Liver (tissue), 9 donors: ENCODE results near the gene TMEM245. TPM values are rescaled to one million over a fixed set of nuclear protein-coding genes. Genes with fewer than 3 reads are reported as not detected.

ENCODE experiments used
- DNase-seq: peaks from one replicate; pipeline ENCODE4 v3.0.0-alpha.2; 2017; ENCODE audit warnings: low spot score
- H3K27ac ChIP-seq, 2 donors: one replicate each; pipeline ENCODE4 v1.7.0; 2013; ENCODE audit warnings: inconsistent platforms in 2 of 2, low read length in 2 of 2, control low read depth in 1 of 2, low read depth in 1 of 2, mild to moderate bottlenecking in 1 of 2
- H3K27me3 ChIP-seq, 4 donors: one replicate each; pipeline versions ENCODE4 v1.6.1 to v1.7.0; 2013; ENCODE audit warnings: low read length in 3 of 4, inconsistent platforms in 1 of 4, mild to moderate bottlenecking in 1 of 4, moderate library complexity in 1 of 4; ENCODE audit not compliant: control insufficient read depth in 4 of 4, insufficient read depth in 4 of 4
- H3K36me3 ChIP-seq, 4 donors: one replicate each; pipeline versions ENCODE4 v1.6.1 to v1.7.0; 2013; ENCODE audit warnings: low read length in 3 of 4, mild to moderate bottlenecking in 3 of 4, low read depth in 1 of 4, moderate library complexity in 1 of 4; ENCODE audit not compliant: control insufficient read depth in 4 of 4, insufficient read depth in 3 of 4
- H3K4me1 ChIP-seq, 4 donors: one replicate each; pipeline versions ENCODE4 v1.6.1 to v1.7.0; 2013; ENCODE audit warnings: low read length in 3 of 4, mild to moderate bottlenecking in 3 of 4, moderate library complexity in 1 of 4; ENCODE audit not compliant: control insufficient read depth in 4 of 4, insufficient read depth in 4 of 4
- H3K4me3 ChIP-seq, 3 donors: one replicate each; pipeline versions ENCODE4 v1.6.1 to v1.7.0; 2013; ENCODE audit warnings: low read length in 3 of 3, control low read depth in 1 of 3, low read depth in 1 of 3, mild to moderate bottlenecking in 1 of 3
- H3K9ac ChIP-seq, 2 donors: one replicate each; pipeline ENCODE4 v1.7.0; 2013; ENCODE audit warnings: low read length in 2 of 2, mild to moderate bottlenecking in 2 of 2, moderate library complexity in 2 of 2, control low read depth in 1 of 2, low read depth in 1 of 2
- H3K9me3 ChIP-seq, 4 donors: one replicate each; pipeline versions ENCODE4 v1.6.1 to v1.7.0; 2013; ENCODE audit warnings: low read length in 3 of 4; ENCODE audit not compliant: control insufficient read depth in 4 of 4
- EGR1 ChIP-seq, 2 donors: IDR thresholded peaks; 2 replicates each; pipeline ENCODE4 v1.6.1; 2016 to 2018; ENCODE audit warnings: antibody characterized with exemption in 2 of 2, low read depth in 2 of 2
- FOXA1 ChIP-seq: IDR thresholded peaks from 2 replicates; pipeline ENCODE4 v1.6.1; 2016; ENCODE audit warnings: antibody characterized with exemption
- FOXA2 ChIP-seq: IDR thresholded peaks from 2 replicates; pipeline ENCODE4 v1.6.1; 2016; ENCODE audit warnings: antibody characterized with exemption
- GABPA ChIP-seq, 2 donors: IDR thresholded peaks in 1 of 2; conservative IDR thresholded peaks in 1 of 2; 2 replicates each; pipeline ENCODE4 v1.6.1; 2016; ENCODE audit warnings: antibody characterized with exemption in 2 of 2, mild to moderate bottlenecking in 1 of 2, moderate library complexity in 1 of 2
- HNF4A ChIP-seq, 2 donors: conservative IDR thresholded peaks; 2 replicates each; pipeline ENCODE4 v1.6.1; 2016; ENCODE audit warnings: antibody characterized with exemption in 2 of 2, mild to moderate bottlenecking in 2 of 2
- HNF4G ChIP-seq: IDR thresholded peaks from 2 replicates; pipeline ENCODE4 v1.6.1; 2016; ENCODE audit warnings: antibody characterized with exemption
- JUND ChIP-seq, 2 donors: IDR thresholded peaks; 2 replicates each; pipeline ENCODE4 v1.6.1; 2016; ENCODE audit warnings: antibody characterized with exemption in 2 of 2
- NR2F2 ChIP-seq: IDR thresholded peaks from 2 replicates; pipeline ENCODE4 v1.6.1; 2016; ENCODE audit warnings: antibody characterized with exemption
- RAD21 ChIP-seq, 2 donors: IDR thresholded peaks; 2 replicates each; pipeline ENCODE4 v1.6.1; 2016; ENCODE audit warnings: antibody characterized with exemption in 2 of 2, mild to moderate bottlenecking in 2 of 2
- RXRA ChIP-seq, 2 donors: IDR thresholded peaks; 2 replicates each; pipeline ENCODE4 v1.6.1; 2017 to 2018; ENCODE audit warnings: antibody characterized with exemption in 2 of 2, mild to moderate bottlenecking in 1 of 2
- SP1 ChIP-seq: IDR thresholded peaks from 2 replicates; pipeline ENCODE4 v1.6.1; 2018; ENCODE audit warnings: antibody characterized with exemption, mild to moderate bottlenecking
- TAF1 ChIP-seq: conservative IDR thresholded peaks from 2 replicates; pipeline ENCODE4 v1.6.1; 2016; ENCODE audit warnings: antibody characterized with exemption, mild to moderate bottlenecking
- YY1 ChIP-seq: IDR thresholded peaks from 2 replicates; pipeline ENCODE4 v1.6.1; 2016; ENCODE audit warnings: antibody characterized with exemption, mild to moderate bottlenecking
- WGBS: extraction: QIAGEN DNeasy Blood & Tissue Kit; methylation state at CpG from one replicate; pipeline ENCODE4 v1.1.7; 2013; 5-methylcytosine and 5-hydroxymethylcytosine counted together
- polyA plus RNA-seq, 2 donors: library from polyadenylated mRNA; stranded (reverse) in 1 of 2; unstranded in 1 of 2; fragments of 200-250 nt in 1 of 2; fragments of >200 nt in 1 of 2; fragmentation: Nextera tagmentation in 1 of 2; extraction: Ambion mirVana in 1 of 2; gene quantifications; one replicate each; pipeline versions ENCODE4 v1.2.1 to v1.2.3, GENCODE V29; 2013 to 2015
- total RNA-seq, 2 donors: library from RNA; depleted of rRNA; stranded (reverse); fragments of >200 nt; gene quantifications; one replicate each; pipeline ENCODE4 v1.2.3, GENCODE V29; 2014
- TF ChIP-seq, protein P1 (sequence below): IDR thresholded peaks from 2 replicates; pipeline ENCODE4 v1.6.1; 2016; ENCODE audit warnings: antibody characterized with exemption
- TF ChIP-seq, protein P2 (sequence below): IDR thresholded peaks from 2 replicates; pipeline ENCODE4 v1.6.1; 2016; ENCODE audit warnings: antibody characterized with exemption
- TF ChIP-seq, protein P3 (sequence below): IDR thresholded peaks from 2 replicates; pipeline ENCODE4 v1.6.1; 2016; ENCODE audit warnings: antibody characterized with exemption, mild to moderate bottlenecking
- TF ChIP-seq, protein P4 (sequence below): IDR thresholded peaks from 2 replicates; pipeline ENCODE4 v1.6.1; 2016; ENCODE audit warnings: antibody characterized with exemption
- TF ChIP-seq, protein P5 (sequence below): fragments of 150-350 bp; IDR thresholded peaks from 2 replicates; pipeline ENCODE4 v1.5.1; 2017; ENCODE audit warnings: improper control_type of control experiment, low read depth, low read length; ENCODE audit not compliant: missing input control
- donor health status: healthy.
- donor health status: healthy.
- donor health status: healthy.
- donor health status: healthy.
- donor health status: healthy.

TMEM245 gene
- total and polyA plus RNA-seq, 4 donors = 13.7 to 75.3 (median 31.2) TPM

DNA sequence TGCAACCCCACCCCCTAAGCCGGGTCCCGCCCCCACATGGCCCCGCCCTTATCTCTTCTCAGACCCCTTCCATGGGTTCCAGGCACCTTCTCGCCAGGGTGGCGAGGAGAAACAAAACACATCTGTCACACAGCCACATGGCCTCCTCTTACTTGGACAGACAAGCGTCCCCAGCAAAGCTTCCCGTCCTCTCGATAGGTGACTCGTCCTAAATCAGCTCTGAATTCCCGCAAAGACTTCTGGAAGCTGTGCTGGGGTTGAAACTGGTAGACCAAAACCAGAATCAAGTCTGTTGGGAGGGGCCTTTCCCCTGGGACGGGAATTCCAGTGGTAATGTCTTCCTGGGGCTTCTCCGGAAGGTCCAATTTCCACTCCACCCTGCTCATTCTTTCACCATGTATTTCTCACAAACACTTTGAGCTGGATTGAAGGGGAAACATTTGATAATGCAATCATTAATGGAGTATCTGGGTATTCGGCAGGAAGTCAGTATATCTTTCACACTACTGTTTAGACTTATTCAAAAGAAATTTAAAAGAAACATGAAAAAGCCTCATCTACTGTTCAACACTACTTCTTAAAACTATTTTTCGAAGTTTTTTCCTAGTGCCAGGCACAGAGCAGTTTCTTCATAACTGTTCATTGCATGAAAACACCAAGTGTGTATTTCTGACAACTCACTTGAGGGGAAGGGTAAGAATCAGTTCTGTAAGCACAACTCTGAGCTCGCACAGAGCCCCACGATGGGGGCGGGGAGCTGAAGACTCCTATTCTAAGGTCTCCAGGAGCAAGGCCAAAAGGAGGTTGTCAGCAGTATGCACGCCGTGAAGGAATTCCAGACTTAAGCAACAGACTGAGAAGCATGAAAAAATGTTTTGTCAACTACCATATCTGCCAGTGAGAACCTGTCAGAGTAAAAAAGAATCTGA lies 105.8 kb downstream of the TMEM245 start:
- TF ChIP-seq SP1 = no peak
- TF ChIP-seq YY1 = no peak
- TF ChIP-seq, protein P1, sequence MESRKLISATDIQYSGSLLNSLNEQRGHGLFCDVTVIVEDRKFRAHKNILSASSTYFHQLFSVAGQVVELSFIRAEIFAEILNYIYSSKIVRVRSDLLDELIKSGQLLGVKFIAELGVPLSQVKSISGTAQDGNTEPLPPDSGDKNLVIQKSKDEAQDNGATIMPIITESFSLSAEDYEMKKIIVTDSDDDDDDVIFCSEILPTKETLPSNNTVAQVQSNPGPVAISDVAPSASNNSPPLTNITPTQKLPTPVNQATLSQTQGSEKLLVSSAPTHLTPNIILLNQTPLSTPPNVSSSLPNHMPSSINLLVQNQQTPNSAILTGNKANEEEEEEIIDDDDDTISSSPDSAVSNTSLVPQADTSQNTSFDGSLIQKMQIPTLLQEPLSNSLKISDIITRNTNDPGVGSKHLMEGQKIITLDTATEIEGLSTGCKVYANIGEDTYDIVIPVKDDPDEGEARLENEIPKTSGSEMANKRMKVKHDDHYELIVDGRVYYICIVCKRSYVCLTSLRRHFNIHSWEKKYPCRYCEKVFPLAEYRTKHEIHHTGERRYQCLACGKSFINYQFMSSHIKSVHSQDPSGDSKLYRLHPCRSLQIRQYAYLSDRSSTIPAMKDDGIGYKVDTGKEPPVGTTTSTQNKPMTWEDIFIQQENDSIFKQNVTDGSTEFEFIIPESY = no peak
- TF ChIP-seq HNF4G = no peak
- TF ChIP-seq, protein P2, sequence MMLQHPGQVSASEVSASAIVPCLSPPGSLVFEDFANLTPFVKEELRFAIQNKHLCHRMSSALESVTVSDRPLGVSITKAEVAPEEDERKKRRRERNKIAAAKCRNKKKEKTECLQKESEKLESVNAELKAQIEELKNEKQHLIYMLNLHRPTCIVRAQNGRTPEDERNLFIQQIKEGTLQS = no peak
- no peak for TF ChIP-seq NR2F2
- no peak for TF ChIP-seq HNF4A (conservative IDR thresholded peaks at IDR 0.05)
- TF ChIP-seq RAD21 (IDR thresholded peaks at IDR 0.05) = peak in 1 of 2 donors; percentile 4
- TF ChIP-seq, protein P3, sequence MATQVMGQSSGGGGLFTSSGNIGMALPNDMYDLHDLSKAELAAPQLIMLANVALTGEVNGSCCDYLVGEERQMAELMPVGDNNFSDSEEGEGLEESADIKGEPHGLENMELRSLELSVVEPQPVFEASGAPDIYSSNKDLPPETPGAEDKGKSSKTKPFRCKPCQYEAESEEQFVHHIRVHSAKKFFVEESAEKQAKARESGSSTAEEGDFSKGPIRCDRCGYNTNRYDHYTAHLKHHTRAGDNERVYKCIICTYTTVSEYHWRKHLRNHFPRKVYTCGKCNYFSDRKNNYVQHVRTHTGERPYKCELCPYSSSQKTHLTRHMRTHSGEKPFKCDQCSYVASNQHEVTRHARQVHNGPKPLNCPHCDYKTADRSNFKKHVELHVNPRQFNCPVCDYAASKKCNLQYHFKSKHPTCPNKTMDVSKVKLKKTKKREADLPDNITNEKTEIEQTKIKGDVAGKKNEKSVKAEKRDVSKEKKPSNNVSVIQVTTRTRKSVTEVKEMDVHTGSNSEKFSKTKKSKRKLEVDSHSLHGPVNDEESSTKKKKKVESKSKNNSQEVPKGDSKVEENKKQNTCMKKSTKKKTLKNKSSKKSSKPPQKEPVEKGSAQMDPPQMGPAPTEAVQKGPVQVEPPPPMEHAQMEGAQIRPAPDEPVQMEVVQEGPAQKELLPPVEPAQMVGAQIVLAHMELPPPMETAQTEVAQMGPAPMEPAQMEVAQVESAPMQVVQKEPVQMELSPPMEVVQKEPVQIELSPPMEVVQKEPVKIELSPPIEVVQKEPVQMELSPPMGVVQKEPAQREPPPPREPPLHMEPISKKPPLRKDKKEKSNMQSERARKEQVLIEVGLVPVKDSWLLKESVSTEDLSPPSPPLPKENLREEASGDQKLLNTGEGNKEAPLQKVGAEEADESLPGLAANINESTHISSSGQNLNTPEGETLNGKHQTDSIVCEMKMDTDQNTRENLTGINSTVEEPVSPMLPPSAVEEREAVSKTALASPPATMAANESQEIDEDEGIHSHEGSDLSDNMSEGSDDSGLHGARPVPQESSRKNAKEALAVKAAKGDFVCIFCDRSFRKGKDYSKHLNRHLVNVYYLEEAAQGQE = peak; percentile 30
- peak in 1 of 2 donors; percentile 16 for TF ChIP-seq RXRA (IDR thresholded peaks at IDR 0.05)
- TF ChIP-seq, protein P4, sequence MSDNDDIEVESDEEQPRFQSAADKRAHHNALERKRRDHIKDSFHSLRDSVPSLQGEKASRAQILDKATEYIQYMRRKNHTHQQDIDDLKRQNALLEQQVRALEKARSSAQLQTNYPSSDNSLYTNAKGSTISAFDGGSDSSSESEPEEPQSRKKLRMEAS = peak; percentile 24
- TF ChIP-seq JUND (IDR thresholded peaks at IDR 0.05) = no peak
- no peak for TF ChIP-seq TAF1
- no peak for TF ChIP-seq GABPA (IDR thresholded peaks at IDR 0.05 in 1 of 2, conservative IDR thresholded peaks at IDR 0.05 in 1 of 2)
- TF ChIP-seq EGR1 (IDR thresholded peaks at IDR 0.05; ENCODE audit: low read depth in 2 of 2) = peak in 1 of 2 donors; percentile 37
- TF ChIP-seq FOXA2 = no peak
- TF ChIP-seq, protein P5, sequence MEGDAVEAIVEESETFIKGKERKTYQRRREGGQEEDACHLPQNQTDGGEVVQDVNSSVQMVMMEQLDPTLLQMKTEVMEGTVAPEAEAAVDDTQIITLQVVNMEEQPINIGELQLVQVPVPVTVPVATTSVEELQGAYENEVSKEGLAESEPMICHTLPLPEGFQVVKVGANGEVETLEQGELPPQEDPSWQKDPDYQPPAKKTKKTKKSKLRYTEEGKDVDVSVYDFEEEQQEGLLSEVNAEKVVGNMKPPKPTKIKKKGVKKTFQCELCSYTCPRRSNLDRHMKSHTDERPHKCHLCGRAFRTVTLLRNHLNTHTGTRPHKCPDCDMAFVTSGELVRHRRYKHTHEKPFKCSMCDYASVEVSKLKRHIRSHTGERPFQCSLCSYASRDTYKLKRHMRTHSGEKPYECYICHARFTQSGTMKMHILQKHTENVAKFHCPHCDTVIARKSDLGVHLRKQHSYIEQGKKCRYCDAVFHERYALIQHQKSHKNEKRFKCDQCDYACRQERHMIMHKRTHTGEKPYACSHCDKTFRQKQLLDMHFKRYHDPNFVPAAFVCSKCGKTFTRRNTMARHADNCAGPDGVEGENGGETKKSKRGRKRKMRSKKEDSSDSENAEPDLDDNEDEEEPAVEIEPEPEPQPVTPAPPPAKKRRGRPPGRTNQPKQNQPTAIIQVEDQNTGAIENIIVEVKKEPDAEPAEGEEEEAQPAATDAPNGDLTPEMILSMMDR = no peak
- no peak for TF ChIP-seq FOXA1
- H3K4me1 ChIP-seq = peaks cover 4 to 26% (median 11%) of the 10 kb centered on the region in 4 donors
- H3K4me3 ChIP-seq = peak overlapping the region; percentile 56 to 88 (median 86)
- no peaks in the 10 kb centered on the region for H3K9me3 ChIP-seq
- H3K9ac ChIP-seq = peak overlapping the region in 1 of 2 donors; percentile 7
- no peak for DNase-seq
- no peaks in the 10 kb centered on the region for H3K36me3 ChIP-seq
- peak overlapping the region; percentile 86 to 88 for H3K27ac ChIP-seq
- no peaks in the 10 kb centered on the region for H3K27me3 ChIP-seq
- 26% methylated on average over 19 of the region's 19 CpGs for WGBS
